Loucy (cell line): ENCODE data around the gene CCDC146.

ENCODE experiments used
- EZH2phosphoT487 ChIP-seq: fragments of 200-600 bp; IDR thresholded peaks from 2 replicates; pipeline ENCODE4 v1.6.1; 2018; ENCODE audit warnings: antibody characterized with exemption, mild to moderate bottlenecking, moderate library complexity, borderline replicate concordance
- TF ChIP-seq, protein P1 (sequence below): fragments of 200-600 bp; sonication (generic); conservative IDR thresholded peaks from 2 replicates; pipeline ENCODE4 v1.5.1; 2014; ENCODE audit warnings: mild to moderate bottlenecking, antibody characterized with exemption, low read length

DNA sequence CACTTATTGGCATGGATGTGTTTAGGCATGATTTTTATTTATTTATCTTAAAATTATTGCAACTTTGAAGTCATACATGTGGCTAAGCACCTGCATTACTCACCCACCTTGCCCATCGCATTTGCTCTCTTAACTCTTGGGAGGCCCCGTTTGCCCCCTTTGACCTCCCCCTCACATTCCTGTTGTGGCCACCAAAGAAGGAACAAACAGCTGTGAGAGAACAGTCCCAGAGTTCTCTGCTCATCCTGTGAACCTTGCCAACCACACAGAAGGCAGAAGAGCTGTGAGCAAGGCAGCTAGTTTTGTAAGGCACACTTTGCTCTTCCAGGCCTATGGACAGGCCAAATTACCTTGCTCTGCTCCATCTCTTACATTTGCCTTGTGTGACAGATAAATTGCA lies 100.8 kb downstream of the CCDC146 start:
- TF ChIP-seq, protein P1, sequence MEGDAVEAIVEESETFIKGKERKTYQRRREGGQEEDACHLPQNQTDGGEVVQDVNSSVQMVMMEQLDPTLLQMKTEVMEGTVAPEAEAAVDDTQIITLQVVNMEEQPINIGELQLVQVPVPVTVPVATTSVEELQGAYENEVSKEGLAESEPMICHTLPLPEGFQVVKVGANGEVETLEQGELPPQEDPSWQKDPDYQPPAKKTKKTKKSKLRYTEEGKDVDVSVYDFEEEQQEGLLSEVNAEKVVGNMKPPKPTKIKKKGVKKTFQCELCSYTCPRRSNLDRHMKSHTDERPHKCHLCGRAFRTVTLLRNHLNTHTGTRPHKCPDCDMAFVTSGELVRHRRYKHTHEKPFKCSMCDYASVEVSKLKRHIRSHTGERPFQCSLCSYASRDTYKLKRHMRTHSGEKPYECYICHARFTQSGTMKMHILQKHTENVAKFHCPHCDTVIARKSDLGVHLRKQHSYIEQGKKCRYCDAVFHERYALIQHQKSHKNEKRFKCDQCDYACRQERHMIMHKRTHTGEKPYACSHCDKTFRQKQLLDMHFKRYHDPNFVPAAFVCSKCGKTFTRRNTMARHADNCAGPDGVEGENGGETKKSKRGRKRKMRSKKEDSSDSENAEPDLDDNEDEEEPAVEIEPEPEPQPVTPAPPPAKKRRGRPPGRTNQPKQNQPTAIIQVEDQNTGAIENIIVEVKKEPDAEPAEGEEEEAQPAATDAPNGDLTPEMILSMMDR: no peak
- TF ChIP-seq EZH2phosphoT487: no peak
